H1 (cell line): ENCODE data around the gene CDC42EP1. TPM values are rescaled to one million over a fixed set of nuclear protein-coding genes. Genes with fewer than 3 reads are reported as not detected.

Experiments
- BCL11A ChIP-seq, 2 experiments: IDR thresholded peaks; one replicate each; pipeline ENCODE4 v1.6.1; 2011; ENCODE audit warnings: low read depth in 2 of 2, low read length in 2 of 2, mild to moderate bottlenecking in 2 of 2
- BRCA1 ChIP-seq: IDR thresholded peaks from 2 replicates; pipeline ENCODE4 v1.6.1; 2012; ENCODE audit warnings: low read depth, low read length, improper control_type of control experiment
- CEBPB ChIP-seq: IDR thresholded peaks from 2 replicates; pipeline ENCODE4 v1.6.1; 2012; ENCODE audit warnings: low read depth, low read length
- CHD2 ChIP-seq: IDR thresholded peaks from 2 replicates; pipeline ENCODE4 v1.6.1; 2012; ENCODE audit warnings: low read length, improper control_type of control experiment
- EGR1 ChIP-seq: IDR thresholded peaks from 2 replicates; pipeline ENCODE4 v1.6.1; 2011; ENCODE audit warnings: low read depth, low read length, borderline replicate concordance
- EP300 ChIP-seq, 2 experiments: IDR thresholded peaks; 1 replicate in 1 of 2; 2 replicates in 1 of 2; pipeline ENCODE4 v1.6.1; 2011 to 2012; ENCODE audit warnings: low read depth in 2 of 2, low read length in 2 of 2, mild to moderate bottlenecking in 2 of 2, borderline replicate concordance in 1 of 2, inconsistent platforms in 1 of 2, moderate library complexity in 1 of 2
- HDAC2 ChIP-seq, 2 experiments: fragments of 300-600 bp in 1 of 2; sonication (generic) in 1 of 2; IDR thresholded peaks; 2 replicates each; pipeline ENCODE4 v1.6.1; 2011 to 2012; ENCODE audit warnings: low read depth in 2 of 2, low read length in 2 of 2, mild to moderate bottlenecking in 2 of 2, moderate library complexity in 2 of 2, borderline replicate concordance in 1 of 2, inconsistent platforms in 1 of 2
- KDM5A ChIP-seq: fragments of 200-600 bp; IDR thresholded peaks from 2 replicates; pipeline ENCODE4 v1.7.1; 2012; ENCODE audit warnings: mild to moderate bottlenecking, low read length, inconsistent platforms, mixed read lengths
- POLR2A ChIP-seq, 2 experiments: IDR thresholded peaks; 1 replicate in 1 of 2; 2 replicates in 1 of 2; pipeline ENCODE4 v1.6.1; 2011; ENCODE audit warnings: low read depth in 2 of 2, low read length in 2 of 2, mild to moderate bottlenecking in 2 of 2; ENCODE audit errors: control extremely low read depth in 1 of 2
- POU5F1 ChIP-seq: IDR thresholded peaks from 2 replicates; pipeline ENCODE4 v1.6.1; 2011; ENCODE audit warnings: low read depth, mild to moderate bottlenecking, low read length, moderate library complexity
- RFX5 ChIP-seq: IDR thresholded peaks from 2 replicates; pipeline ENCODE4 v1.6.1; 2011; ENCODE audit warnings: low read depth, low read length, improper control_type of control experiment, borderline replicate concordance
- SIN3A ChIP-seq, 2 experiments: IDR thresholded peaks in 1 of 2; conservative IDR thresholded peaks in 1 of 2; 2 replicates each; pipeline ENCODE4 v1.6.1; 2011 to 2012; ENCODE audit warnings: low read length in 2 of 2, improper control_type of control experiment in 1 of 2, low read depth in 1 of 2, mild to moderate bottlenecking in 1 of 2
- SRF ChIP-seq: IDR thresholded peaks from 2 replicates; pipeline ENCODE4 v1.6.1; 2011; ENCODE audit warnings: mild to moderate bottlenecking, low read depth, low read length, moderate library complexity
- SUZ12 ChIP-seq: fragments of 200-600 bp; sonication (generic); IDR thresholded peaks from 2 replicates; pipeline ENCODE4 v1.6.1; 2012; ENCODE audit warnings: mild to moderate bottlenecking, inconsistent platforms, low read length, moderate library complexity, mixed read lengths
- TEAD4 ChIP-seq: IDR thresholded peaks from 2 replicates; pipeline ENCODE4 v1.6.1; 2012; ENCODE audit warnings: low read depth, low read length, inconsistent platforms, mixed read lengths
- polyA plus RNA-seq, 7 experiments: library from polyadenylated mRNA; depleted of rRNA in 3 of 7; stranded (reverse) in 5 of 7; unstranded in 2 of 7; fragments of >200 nt in 5 of 7; fragments of 200-250 nt in 2 of 7; gene quantifications; 1 replicate in 5 of 7; 2 replicates in 1 of 7; 4 replicates in 1 of 7; pipeline versions ENCODE4 v1.2.1 to v1.2.3, GENCODE V29; 2011 to 2013; ENCODE audit warnings: missing spikeins in 2 of 7, mixed read lengths in 2 of 7
- total RNA-seq: library from RNA; stranded (reverse); fragmentation: NEBNext Ultra II Directional; extraction: Animal tissue kit (Norgen Biotek cat#: 25700); gene quantifications from 2 replicates; pipeline ENCODE4 v1.2.1, GENCODE V29; 2021
- TF ChIP-seq, protein P1 (sequence below): IDR thresholded peaks from 2 replicates; pipeline ENCODE4 v1.6.1; 2012; ENCODE audit warnings: inconsistent platforms

CDC42EP1 gene
- total and polyA plus RNA-seq, 2 of the 8 experiments (the other 6 are each of a cell fraction or from before 2014, with no cell fraction given) = 8.3 to 11.2 TPM

DNA sequence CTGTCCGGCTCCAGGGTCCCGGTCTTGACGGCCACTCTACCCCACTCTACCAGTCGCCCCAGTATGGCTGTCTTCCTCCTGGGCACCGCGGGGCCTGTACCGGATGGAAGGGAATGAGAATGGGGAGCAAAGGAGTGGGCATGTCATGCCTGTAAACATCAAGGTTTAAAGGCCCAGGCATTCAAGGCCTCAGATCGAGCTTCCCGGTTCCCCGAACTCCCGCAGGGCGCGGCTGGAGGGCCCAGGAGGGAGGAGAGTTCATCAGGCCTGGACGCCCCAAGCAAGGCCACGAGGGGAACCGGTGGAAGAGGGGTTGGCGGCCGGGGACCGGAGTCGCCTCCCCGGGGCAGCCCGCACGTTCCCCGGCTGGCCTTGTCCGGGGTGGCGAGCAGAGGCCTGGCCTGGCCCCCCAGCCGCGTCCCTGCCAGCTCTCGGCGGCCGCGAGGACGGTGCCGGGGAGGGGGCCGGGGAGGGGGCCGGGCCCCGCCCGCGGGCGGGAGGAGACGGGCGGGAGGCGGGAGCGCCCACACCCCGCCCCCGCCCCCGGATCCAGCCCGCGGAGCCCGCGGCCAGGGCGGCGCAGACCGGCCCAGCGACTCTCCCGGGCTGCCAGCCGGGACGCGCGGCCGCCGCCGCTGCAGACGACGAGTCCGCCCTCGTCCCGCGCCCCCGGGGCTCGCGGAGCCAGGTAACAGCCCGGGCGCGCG lies at the start of gene CDC42EP1 (continued):
- TF ChIP-seq BRCA1 = no peak
- TF ChIP-seq SRF = no peak
- no peak for TF ChIP-seq SUZ12
- peak in 1 of 2 experiments; percentile 24; a peak in 1 of 3 replicates for TF ChIP-seq POLR2A (IDR thresholded peaks at IDR 0.05; ENCODE audit: control extremely low read depth in 1 of 2, low read depth in 2 of 2, low read length in 2 of 2)
- no peak for TF ChIP-seq CEBPB
- TF ChIP-seq BCL11A (IDR thresholded peaks at IDR 0.05; ENCODE audit: low read depth in 2 of 2, low read length in 2 of 2) = no peak
- TF ChIP-seq EP300 (IDR thresholded peaks at IDR 0.05; ENCODE audit: borderline replicate concordance in 1 of 2, low read depth in 2 of 2, low read length in 2 of 2) = no peak
- peak; percentile 50; the same call in 1 of the 2 replicates for TF ChIP-seq EGR1
- TF ChIP-seq, protein P1, sequence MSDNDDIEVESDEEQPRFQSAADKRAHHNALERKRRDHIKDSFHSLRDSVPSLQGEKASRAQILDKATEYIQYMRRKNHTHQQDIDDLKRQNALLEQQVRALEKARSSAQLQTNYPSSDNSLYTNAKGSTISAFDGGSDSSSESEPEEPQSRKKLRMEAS = peak; percentile 40
- no peak for TF ChIP-seq SIN3A (conservative IDR thresholded peaks at IDR 0.05 in 1 of 2, IDR thresholded peaks at IDR 0.05 in 1 of 2; ENCODE audit: low read depth in 1 of 2, low read length in 2 of 2)
- no peak for TF ChIP-seq HDAC2 (IDR thresholded peaks at IDR 0.05; ENCODE audit: borderline replicate concordance in 1 of 2, low read depth in 2 of 2, low read length in 2 of 2)
- no peak for TF ChIP-seq TEAD4
- TF ChIP-seq KDM5A = no peak
- no peak for TF ChIP-seq CHD2
- TF ChIP-seq POU5F1 = no peak
- no peak for TF ChIP-seq RFX5
